ENCODE measurements around the gene GPR82. TPM values are rescaled to one million over a fixed set of nuclear protein-coding genes. Genes with fewer than 3 reads are reported as not detected.

The GPR82 gene
- total and polyA plus RNA-seq, 2 of the 8 experiments (the other 6 are each of a cell fraction or from before 2014, with no cell fraction given): not detected

- TF ChIP-seq HDAC2 (IDR thresholded peaks at IDR 0.05; ENCODE audit: borderline replicate concordance in 1 of 2, low read depth in 2 of 2, low read length in 2 of 2): no peak
- TF ChIP-seq, protein P1, sequence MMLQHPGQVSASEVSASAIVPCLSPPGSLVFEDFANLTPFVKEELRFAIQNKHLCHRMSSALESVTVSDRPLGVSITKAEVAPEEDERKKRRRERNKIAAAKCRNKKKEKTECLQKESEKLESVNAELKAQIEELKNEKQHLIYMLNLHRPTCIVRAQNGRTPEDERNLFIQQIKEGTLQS (IDR thresholded peaks at IDR 0.05; ENCODE audit: insufficient read depth, low read depth, low read length): no peak
- TF ChIP-seq, protein P2, sequence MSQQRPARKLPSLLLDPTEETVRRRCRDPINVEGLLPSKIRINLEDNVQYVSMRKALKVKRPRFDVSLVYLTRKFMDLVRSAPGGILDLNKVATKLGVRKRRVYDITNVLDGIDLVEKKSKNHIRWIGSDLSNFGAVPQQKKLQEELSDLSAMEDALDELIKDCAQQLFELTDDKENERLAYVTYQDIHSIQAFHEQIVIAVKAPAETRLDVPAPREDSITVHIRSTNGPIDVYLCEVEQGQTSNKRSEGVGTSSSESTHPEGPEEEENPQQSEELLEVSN (IDR thresholded peaks at IDR 0.05): no peak
- TF ChIP-seq CTCF (IDR thresholded peaks at IDR 0.05; ENCODE audit: control extremely low read depth in 1 of 3, insufficient read depth in 1 of 3, low read depth in 1 of 3, low read length in 3 of 3): peak in 1 of 3 experiments; percentile 30; a peak in 1 of 4 replicates
- TF ChIP-seq TBP (IDR thresholded peaks at IDR 0.05; ENCODE audit: low read depth, low read length): no peak
- no peak for TF ChIP-seq BCL11A (IDR thresholded peaks at IDR 0.05; ENCODE audit: low read depth in 2 of 2, low read length in 2 of 2)
- TF ChIP-seq CHD2 (IDR thresholded peaks at IDR 0.05; ENCODE audit: low read length): no peak
- TF ChIP-seq SIRT6 (IDR thresholded peaks at IDR 0.05; ENCODE audit: low read length): no peak
- TF ChIP-seq EP300 (IDR thresholded peaks at IDR 0.05; ENCODE audit: borderline replicate concordance in 1 of 2, low read depth in 2 of 2, low read length in 2 of 2): no peak
Observed at GRCh38 chrX:41718481-41719235, 5.3 kb upstream of the GPR82 start (continued).

Measured in H1 (cell line).